GM12864 (cell line): ENCODE measurements around the gene RCSD1.
A peak's percentile ranks its signal among the peaks of the same experiment; 100 is the strongest.

Experiments
- DNase-seq: peaks from one replicate; pipeline ENCODE4 v3.0.0-alpha.2; 2011; ENCODE audit warnings: low read depth
- H3K4me3 ChIP-seq: 2 replicates; pipeline ENCODE4 v1.5.1; 2011; ENCODE audit warnings: mild to moderate bottlenecking, low read depth, low read length, control low read depth
- CTCF ChIP-seq: IDR thresholded peaks from 2 replicates; pipeline ENCODE4 v1.5.1; 2011; ENCODE audit warnings: low read depth, mild to moderate bottlenecking, moderate library complexity, low read length, control low read depth, inconsistent platforms; ENCODE audit errors: missing control alignments

Gene RCSD1

GRCh38 chr1:167631936-167632614 lies 2.0 kb downstream of the RCSD1 start:
- TF ChIP-seq CTCF, result no peak
- peak overlapping the region; percentile 95 for H3K4me3 ChIP-seq
- DNase-seq, result no peak

- DNase-seq, result no peak
- no peak overlapping the region; the same call in 1 of the 2 replicates for H3K4me3 ChIP-seq
- no peak for TF ChIP-seq CTCF
These were observed 3.4 kb downstream of the RCSD1 start for GRCh38 chr1:167633258-167633944.

- no peak for TF ChIP-seq CTCF
- no peak for DNase-seq
These were observed 4.4 kb downstream of the RCSD1 start for GRCh38 chr1:167634435-167634834.

GRCh38 chr1:167635156-167635648 lies 5.2 kb downstream of the RCSD1 start:
- no peak for DNase-seq
- no peak overlapping the region for H3K4me3 ChIP-seq
- TF ChIP-seq CTCF, result no peak

More at GRCh38 chr1:167634435-167634834, 4.4 kb downstream of the RCSD1 start:
- H3K4me3 ChIP-seq, result no peak overlapping the region

- no peak overlapping the region for H3K4me3 ChIP-seq
- no peak for DNase-seq
- TF ChIP-seq CTCF, result no peak
These were observed 5.9 kb downstream of the RCSD1 start for GRCh38 chr1:167635941-167636340.

- no peak for DNase-seq
- TF ChIP-seq CTCF, result no peak
- no peak overlapping the region for H3K4me3 ChIP-seq
These were observed 8.0 kb downstream of the RCSD1 start for GRCh38 chr1:167638064-167638463.
